ENCODE data around the gene FRMD8.

- TF ChIP-seq POLR2A (IDR thresholded peaks at IDR 0.05; ENCODE audit: low read length) (peak; percentile 74), GATA1 (IDR thresholded peaks at IDR 0.05; ENCODE audit: low read depth, low read length) (no peak)
Measured at GRCh38 chr11:65430406-65431217, 44.2 kb downstream of the FRMD8 start.

All from erythroblast (primary cell).